GM20431 (cell line): ENCODE measurements around the gene SMAD2.

Experiments
- in situ Hi-C: fragments of 300-500 bp; cut with MseI, MboI; formaldehyde crosslinking; loops from one replicate; pipeline ENCODE4 v1.15.0; 2020; ENCODE audit warnings: low sequenced_read_pairs; ENCODE audit not compliant: unreplicated experiment

Gene SMAD2

GRCh38 chr18:47767198-47767597 is 163.3 kb downstream of the SMAD2 start:
- in situ Hi-C loops = loop anchor here (25.0 kb wide), 1 partner anchor 555 kb away; no protein-coding TSS in a partner anchor
